ENCODE data around the gene ATP6V1C2.

GRCh38 chr2:10833021-10833420 lies 111.6 kb downstream of the ATP6V1C2 start:
- TF ChIP-seq POLR2AphosphoS5 (IDR thresholded peaks at IDR 0.05; ENCODE audit: low read depth, low read length) (no peak), POLR2A (IDR thresholded peaks at IDR 0.05; ENCODE audit: low read depth, low read length) (no peak), TAF1 (IDR thresholded peaks at IDR 0.05; ENCODE audit: borderline replicate concordance, low read depth, low read length) (no peak)

All from GM12892 (cell line).